Upper lobe of right lung (tissue), 1 donor: ENCODE results near the gene SCAPER. TPM values are rescaled to one million over a fixed set of nuclear protein-coding genes. Genes with fewer than 3 reads are reported as not detected.

Experiments used
- ATAC-seq: fragments of 200-7000 bp; cut with Tn5 transposase; one replicate; pipeline ENCODE4 v1.9.1; 2020; ENCODE audit warnings: mild to moderate bottlenecking, moderate library complexity
- DNase-seq: peaks from one replicate; pipeline ENCODE4 v3.0.0-alpha.2; 2020
- H3K27ac ChIP-seq: fragments of 200-600 bp; one replicate; pipeline ENCODE4 v1.8.0; 2022
- H3K27me3 ChIP-seq: fragments of 200-600 bp; one replicate; pipeline ENCODE4 v1.8.0; 2022; ENCODE audit warnings: mild to moderate bottlenecking
- H3K36me3 ChIP-seq: fragments of 200-600 bp; one replicate; pipeline ENCODE4 v1.8.0; 2022
- H3K4me1 ChIP-seq: fragments of 200-600 bp; one replicate; pipeline ENCODE4 v1.8.0; 2022
- H3K4me3 ChIP-seq: fragments of 200-600 bp; one replicate; pipeline ENCODE4 v1.8.0; 2022; ENCODE audit warnings: mild to moderate bottlenecking
- H3K9me3 ChIP-seq: fragments of 200-600 bp; one replicate; pipeline ENCODE4 v1.8.0; 2022
- intact Hi-C: fragments of 100-400 bp; cut with DNase I; formaldehyde crosslinking; loops from one replicate; pipeline ENCODE4 v1.11.0; 2022
- total RNA-seq: library from RNA; stranded (reverse); fragmentation: NEBNext Ultra II Directional; extraction: Animal tissue kit (Norgen Biotek cat#: 25700); gene quantifications from one replicate; pipeline ENCODE4 v1.2.1, GENCODE V29; 2021
- TF ChIP-seq, protein P1 (sequence below): fragments of 200-600 bp; IDR thresholded peaks from one replicate; pipeline ENCODE4 v1.8.0; 2022; ENCODE audit warnings: antibody characterized with exemption
- donor health status: DM: no; HTN: yes; CAD: no; lungs with severe emphysema.

Gene SCAPER
- total RNA-seq, 1 donor from 2014 or later: 44.3 TPM

DNA sequence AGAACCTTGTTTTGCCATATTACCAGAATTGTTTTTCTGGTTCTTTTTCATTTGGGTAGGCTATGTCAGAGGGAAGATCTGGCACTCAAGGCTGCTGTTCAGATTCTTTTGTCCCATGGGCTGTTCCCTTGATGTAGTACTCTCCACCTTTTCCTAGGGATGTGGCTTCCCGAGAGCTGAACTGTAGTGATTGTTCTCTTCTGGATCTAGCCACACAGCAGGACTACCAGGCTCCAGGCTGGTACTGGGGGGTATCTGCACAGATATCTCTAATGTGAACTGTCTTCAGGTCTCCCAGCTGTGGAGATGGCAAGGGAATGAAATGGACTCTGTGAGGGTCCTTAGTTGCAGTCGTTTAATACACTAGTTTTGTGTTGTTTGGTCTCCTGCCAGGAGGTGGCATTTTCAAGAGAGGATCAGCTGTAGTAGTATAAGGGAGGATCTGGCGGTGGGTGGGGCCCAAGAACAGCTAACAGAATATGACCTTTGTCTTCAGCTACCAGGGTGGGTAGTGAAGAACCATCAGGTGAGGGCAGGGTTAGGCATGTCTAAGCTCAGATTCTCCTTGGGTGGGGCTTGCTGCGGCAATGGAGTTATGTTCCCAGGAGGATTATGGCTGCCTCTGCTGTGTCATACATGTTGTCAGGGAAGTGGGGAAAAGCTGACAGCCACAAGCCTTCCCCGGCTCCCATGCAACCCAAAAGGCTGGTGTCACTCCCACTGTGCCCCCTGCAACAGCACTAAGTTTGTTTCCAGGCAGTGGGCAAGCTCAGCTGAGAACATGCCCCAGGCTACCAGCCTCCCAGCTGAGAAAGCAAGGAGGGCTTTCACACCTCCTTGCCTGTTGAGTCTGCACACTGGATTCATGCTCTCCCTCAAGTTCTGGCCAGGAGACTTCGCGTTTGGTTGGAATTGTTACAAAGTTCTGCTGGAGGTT is 316.1 kb downstream of the SCAPER start:
- no peak overlapping the region for H3K27ac ChIP-seq
- no peak for ATAC-seq
- H3K27me3 ChIP-seq: no peaks in the 10 kb centered on the region
- intact Hi-C loops: no loop called here
- H3K36me3 ChIP-seq: no peaks in the 10 kb centered on the region
- TF ChIP-seq, protein P1, sequence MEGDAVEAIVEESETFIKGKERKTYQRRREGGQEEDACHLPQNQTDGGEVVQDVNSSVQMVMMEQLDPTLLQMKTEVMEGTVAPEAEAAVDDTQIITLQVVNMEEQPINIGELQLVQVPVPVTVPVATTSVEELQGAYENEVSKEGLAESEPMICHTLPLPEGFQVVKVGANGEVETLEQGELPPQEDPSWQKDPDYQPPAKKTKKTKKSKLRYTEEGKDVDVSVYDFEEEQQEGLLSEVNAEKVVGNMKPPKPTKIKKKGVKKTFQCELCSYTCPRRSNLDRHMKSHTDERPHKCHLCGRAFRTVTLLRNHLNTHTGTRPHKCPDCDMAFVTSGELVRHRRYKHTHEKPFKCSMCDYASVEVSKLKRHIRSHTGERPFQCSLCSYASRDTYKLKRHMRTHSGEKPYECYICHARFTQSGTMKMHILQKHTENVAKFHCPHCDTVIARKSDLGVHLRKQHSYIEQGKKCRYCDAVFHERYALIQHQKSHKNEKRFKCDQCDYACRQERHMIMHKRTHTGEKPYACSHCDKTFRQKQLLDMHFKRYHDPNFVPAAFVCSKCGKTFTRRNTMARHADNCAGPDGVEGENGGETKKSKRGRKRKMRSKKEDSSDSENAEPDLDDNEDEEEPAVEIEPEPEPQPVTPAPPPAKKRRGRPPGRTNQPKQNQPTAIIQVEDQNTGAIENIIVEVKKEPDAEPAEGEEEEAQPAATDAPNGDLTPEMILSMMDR: no peak
- no peaks in the 10 kb centered on the region for H3K9me3 ChIP-seq
- DNase-seq: no peak
- H3K4me3 ChIP-seq: no peak overlapping the region
- H3K4me1 ChIP-seq: no peaks in the 10 kb centered on the region

DNA sequence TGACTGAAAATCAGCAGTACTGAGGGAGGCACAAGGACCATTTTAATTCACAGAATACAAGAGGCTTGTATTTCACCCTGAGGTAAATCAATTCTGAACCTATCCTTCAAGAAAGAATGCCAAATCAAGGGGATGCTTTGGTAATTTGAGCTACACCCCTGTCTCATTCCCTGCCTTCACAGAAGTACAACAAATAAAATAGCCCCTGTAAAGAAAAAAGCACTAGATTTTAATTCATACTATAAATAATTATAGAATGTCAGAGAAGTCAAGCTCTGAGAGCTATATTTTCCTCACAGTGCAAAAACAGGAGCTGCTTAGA is 319.6 kb downstream of the SCAPER start:
- intact Hi-C loops: no loop called here
- ATAC-seq: no peak
- H3K9me3 ChIP-seq: peaks cover 9% of the 10 kb centered on the region

DNA sequence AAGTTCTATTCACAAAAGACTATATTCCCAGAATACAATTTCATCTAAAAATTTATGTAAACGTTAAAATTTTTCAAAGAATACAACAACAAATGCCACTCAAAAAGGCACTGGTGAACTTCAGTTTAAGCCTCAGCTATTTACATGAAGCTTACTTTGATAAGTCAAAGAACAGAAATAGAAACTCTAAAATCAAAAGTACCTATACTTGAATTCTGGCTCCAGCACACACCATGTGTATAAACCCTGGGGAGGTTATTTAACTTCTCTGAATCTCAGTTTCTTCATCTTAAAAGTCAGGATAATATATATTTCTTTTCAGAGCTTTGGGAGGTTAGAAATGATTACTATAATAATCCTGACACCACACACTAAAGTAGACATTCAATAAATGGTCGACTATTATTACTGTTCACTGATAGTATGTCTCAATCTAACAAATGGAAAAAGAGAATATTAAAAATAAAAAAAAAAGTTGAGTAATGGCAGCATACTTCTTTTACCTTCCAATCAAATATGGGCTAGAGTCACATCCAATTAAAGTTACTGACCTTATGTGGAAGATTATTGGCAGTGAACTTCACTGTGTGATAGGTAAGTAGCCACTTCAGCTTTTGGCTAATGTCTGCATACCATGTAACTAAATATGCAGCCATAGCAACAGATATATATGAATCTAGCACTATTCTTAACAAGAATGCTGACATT is 320.1 kb downstream of the SCAPER start:
- H3K27ac ChIP-seq: no peak overlapping the region
- peaks cover 9% of the 10 kb centered on the region for H3K9me3 ChIP-seq
- ATAC-seq (no peak), DNase-seq (no peak)
- TF ChIP-seq, protein P1: no peak
- intact Hi-C loops: no loop called here
- no peaks in the 10 kb centered on the region for H3K4me1 ChIP-seq
- H3K4me3 ChIP-seq: no peak overlapping the region
- no peaks in the 10 kb centered on the region for H3K36me3 ChIP-seq
- H3K27me3 ChIP-seq: no peaks in the 10 kb centered on the region

More for the DNA sequence above, 319.6 kb downstream of the SCAPER start:
- Histone ChIP-seq H3K4me3 (no peak overlapping the region), H3K36me3 (no peaks in the 10 kb centered on the region), H3K4me1 (no peaks in the 10 kb centered on the region), H3K27ac (no peak overlapping the region), H3K27me3 (no peaks in the 10 kb centered on the region)
- DNase-seq: no peak
- TF ChIP-seq, protein P1: no peak

DNA sequence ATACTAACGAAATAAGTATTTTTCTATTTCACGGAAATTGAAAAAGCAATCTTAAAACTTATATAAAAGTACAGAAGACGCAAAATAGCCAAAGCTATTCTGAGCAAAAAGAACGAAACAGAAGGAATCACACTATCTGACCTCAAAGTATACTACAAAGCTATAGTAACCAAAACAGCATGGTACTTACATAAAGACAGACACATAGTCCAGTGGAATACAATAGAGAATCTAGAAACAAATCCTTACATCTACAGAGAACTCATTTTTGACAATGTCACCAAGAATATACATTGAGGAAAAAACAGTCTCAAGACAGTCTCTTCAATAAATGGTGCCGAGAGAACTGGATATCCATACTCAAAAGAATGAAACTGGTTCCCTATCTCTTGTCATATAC is 322.6 kb downstream of the SCAPER start:
- Histone ChIP-seq H3K27ac (no peak overlapping the region), H3K36me3 (no peaks in the 10 kb centered on the region), H3K27me3 (no peaks in the 10 kb centered on the region), H3K4me1 (no peaks in the 10 kb centered on the region), H3K4me3 (no peak overlapping the region), H3K9me3 (peaks cover 9% of the 10 kb centered on the region)
- ATAC-seq (no peak), DNase-seq (no peak)
- TF ChIP-seq, protein P1: no peak
- intact Hi-C loops: no loop called here

DNA sequence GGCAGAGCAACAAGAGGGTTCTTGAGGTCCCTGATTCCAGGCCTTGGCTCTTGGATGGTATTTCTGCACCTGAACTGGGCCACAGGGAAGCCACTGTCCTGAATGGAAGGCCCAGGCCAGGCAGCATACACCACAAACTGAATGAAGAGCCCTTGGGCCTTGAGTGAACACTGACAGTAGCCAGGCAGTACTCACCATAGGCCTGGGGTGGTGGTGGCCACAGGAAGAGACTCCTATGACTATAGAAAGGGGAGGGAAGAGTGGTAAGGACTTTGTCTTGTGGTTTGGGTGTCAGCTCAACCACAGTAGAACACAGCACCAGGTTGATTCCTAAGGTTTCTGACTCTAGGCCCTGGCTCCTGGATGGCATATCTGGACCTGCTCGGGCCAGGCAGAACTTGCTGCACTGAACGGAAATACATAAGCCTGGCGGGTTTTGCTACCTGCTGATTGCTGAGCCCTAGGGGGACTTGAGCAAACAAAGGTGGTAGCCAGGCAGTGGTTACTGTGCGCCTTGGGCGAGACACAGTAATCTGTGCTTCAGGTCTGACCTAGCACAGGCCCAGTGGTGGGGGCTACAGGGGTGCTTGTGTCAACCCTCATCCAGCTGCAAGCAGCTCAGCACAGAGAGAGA is 327.1 kb downstream of the SCAPER start:
- TF ChIP-seq, protein P1: no peak
- no peak overlapping the region for H3K27ac ChIP-seq

More for the DNA sequence above, 327.1 kb downstream of the SCAPER start:
- Histone ChIP-seq H3K27me3 (no peaks in the 10 kb centered on the region), H3K4me1 (peaks cover 11% of the 10 kb centered on the region), H3K4me3 (no peak overlapping the region), H3K9me3 (peaks cover 8% of the 10 kb centered on the region), H3K36me3 (no peaks in the 10 kb centered on the region)
- ATAC-seq (no peak), DNase-seq (no peak)
- intact Hi-C loops: no loop called here
